HCT116 (cell line): ENCODE measurements around the gene FBXL17. TPM values are rescaled to one million over a fixed set of nuclear protein-coding genes. Genes with fewer than 3 reads are reported as not detected.

Source experiments
- ATAC-seq: fragments of 200-7000 bp; cut with Tn5 transposase; 2 replicates; pipeline ENCODE4 v1.9.1; 2020; ENCODE audit warnings: mild to moderate bottlenecking, moderate library complexity
- BruUV-seq: library from RNA; stranded (reverse); fragments of 400-500 nt; replicated peaks from 2 replicates; lab custom pipeline; 2021; lab: Mats Ljungman, UMichigan
- CTCF ChIA-PET: fragments of 300-600 bp; sonication (Branson Sonifier 250); formaldehyde crosslinking; loops from one replicate; lab custom pipeline; 2021; ENCODE audit warnings: antibody characterized with exemption; lab: Charles Lee
- POLR2A ChIA-PET: fragments of 300-600, 350-600 bp; sonication (Branson Sonifier 250); formaldehyde crosslinking; loops from one replicate; lab custom pipeline; 2021; ENCODE audit warnings: antibody characterized with exemption; lab: Charles Lee
- RAD21 ChIA-PET, 2 experiments: fragments of 300-600 bp; sonication (Branson Sonifier 250); formaldehyde crosslinking; loops; one replicate each; lab custom pipeline; 2023; ENCODE audit warnings: low total read pairs in 2 of 2; ENCODE audit not compliant: uncharacterized antibody in 2 of 2, unreplicated experiment in 2 of 2, low non-redundant PET in 1 of 2; lab: Charles Lee
- DNase-seq: peaks from one replicate; pipeline ENCODE4 v3.0.0-alpha.2; 2010; ENCODE audit warnings: low read depth, low spot score
- H2AFZ ChIP-seq: fragments of 200-600 bp; shearing (Covaris generic), sonication (generic); 2 replicates; pipeline ENCODE4 v1.6.1; 2017; ENCODE audit warnings: low read depth, mixed run types, mixed read lengths, antibody characterized with exemption, low read length; ENCODE audit not compliant: poor library complexity, severe bottlenecking
- H3K27ac ChIP-seq: 2 replicates; pipeline ENCODE4 v1.5.1; 2012; ENCODE audit warnings: low read depth, low read length
- H3K27me3 ChIP-seq: fragments of 200-600 bp; sonication (generic); 2 replicates; pipeline ENCODE4 v1.6.1; 2016; ENCODE audit warnings: mixed run types, low read length, mixed read lengths; ENCODE audit not compliant: insufficient read depth
- H3K36me3 ChIP-seq, 2 experiments: fragments of 200-500 bp in 1 of 2; fragments of 200-600 bp in 1 of 2; sonication (Bioruptor generic) in 1 of 2; sonication (generic) in 1 of 2; 2 replicates each; pipeline versions ENCODE4 v1.5.1 to v1.6.1; 2014 to 2016; ENCODE audit warnings: low read length in 2 of 2, inconsistent platforms in 1 of 2, mixed read lengths in 1 of 2, mixed run types in 1 of 2; ENCODE audit not compliant: insufficient read depth in 2 of 2, control insufficient read depth in 1 of 2
- H3K4me1 ChIP-seq, 2 experiments: fragments of 200-600 bp in 1 of 2; sonication (generic) in 1 of 2; 2 replicates each; pipeline versions ENCODE4 v1.5.1 to v1.6.1; 2012 to 2017; ENCODE audit warnings: low read length in 2 of 2, inconsistent platforms in 1 of 2, mild to moderate bottlenecking in 1 of 2, mixed read lengths in 1 of 2, mixed run types in 1 of 2, moderate library complexity in 1 of 2; ENCODE audit not compliant: insufficient read depth in 2 of 2, control insufficient read depth in 1 of 2
- H3K4me2 ChIP-seq: fragments of 200-600 bp; sonication (generic); 2 replicates; pipeline ENCODE4 v1.6.1; 2017; ENCODE audit warnings: mixed run types, low read length, mixed read lengths
- H3K4me3 ChIP-seq, 2 experiments: fragments of 200-600 bp in 1 of 2; sonication (generic) in 1 of 2; replicated peaks in 1 of 2; 2 replicates each; pipeline ENCODE4 v1.5.1; 2011 to 2016; ENCODE audit warnings: low read length in 2 of 2, control low read depth in 1 of 2, low read depth in 1 of 2, mild to moderate bottlenecking in 1 of 2, mixed read lengths in 1 of 2, mixed run types in 1 of 2
- H3K79me2 ChIP-seq: fragments of 200-600 bp; sonication (generic); 2 replicates; pipeline ENCODE4 v1.6.1; 2017; ENCODE audit warnings: mild to moderate bottlenecking, mixed run types, low read length, moderate library complexity, mixed read lengths; ENCODE audit not compliant: insufficient read depth
- H3K9ac ChIP-seq: fragments of 200-600 bp; sonication (generic); 2 replicates; pipeline ENCODE4 v1.6.1; 2016; ENCODE audit warnings: low read length, mixed read lengths
- H3K9me2 ChIP-seq: fragments of 200-600 bp; sonication (generic), shearing (Covaris generic); 2 replicates; pipeline ENCODE4 v1.6.1; 2017; ENCODE audit warnings: mixed run types, mild to moderate bottlenecking, moderate library complexity; ENCODE audit not compliant: insufficient read depth
- H3K9me3 ChIP-seq, 2 experiments: fragments of 200-500 bp in 1 of 2; fragments of 200-600 bp in 1 of 2; sonication (Bioruptor generic) in 1 of 2; sonication (generic) in 1 of 2; 2 replicates each; pipeline ENCODE4 v1.6.1; 2014 to 2017; ENCODE audit warnings: low read length in 2 of 2, mixed read lengths in 2 of 2, inconsistent platforms in 1 of 2, low read depth in 1 of 2, mild to moderate bottlenecking in 1 of 2, mixed run types in 1 of 2, moderate library complexity in 1 of 2; ENCODE audit not compliant: control insufficient read depth in 1 of 2, insufficient read depth in 1 of 2
- H4K20me1 ChIP-seq: fragments of 200-600 bp; sonication (generic), shearing (Covaris generic); 2 replicates; pipeline ENCODE4 v1.6.1; 2017; ENCODE audit warnings: mixed run types, mild to moderate bottlenecking, moderate library complexity; ENCODE audit not compliant: insufficient read depth
- CBX3 ChIP-seq: IDR thresholded peaks from 2 replicates; pipeline ENCODE4 v1.6.1; 2012; ENCODE audit warnings: low read depth
- EZH2 ChIP-seq: fragments of 200-600 bp; sonication (generic); IDR thresholded peaks from 2 replicates; pipeline ENCODE4 v1.6.1; 2017; ENCODE audit warnings: antibody characterized with exemption, mixed run types
- REST ChIP-seq: IDR thresholded peaks from 2 replicates; pipeline ENCODE4 v1.6.1; 2012; ENCODE audit warnings: low read depth
- SIN3A ChIP-seq: IDR thresholded peaks from 2 replicates; pipeline ENCODE4 v1.6.1; 2012; ENCODE audit warnings: low read depth
- SP1 ChIP-seq: IDR thresholded peaks from 2 replicates; pipeline ENCODE4 v1.6.1; 2012; ENCODE audit warnings: low read depth
- ZFX ChIP-seq: fragments of 450-650 bp; IDR thresholded peaks from 2 replicates; pipeline ENCODE4 v1.6.1; 2017
- intact Hi-C: fragments of 100-400 bp; cut with micrococcal nuclease; formaldehyde crosslinking; loops from 2 replicates; pipeline ENCODE4 v1.10.0; 2022
- total RNA-seq: library from RNA; stranded (reverse); gene quantifications from one replicate; pipeline ENCODE4 v1.2.1, GENCODE V29; 2021; ENCODE audit not compliant: unreplicated experiment

The FBXL17 gene
- total RNA-seq, 1 experiment from 2014 or later: 9.4 TPM

GRCh38 chr5:108118813-108119514 is 262.9 kb downstream of the FBXL17 start:
- Histone ChIP-seq H3K27ac (no peak overlapping the region), H3K4me3 (no peak overlapping the region), H3K36me3 (no peaks in the 10 kb centered on the region), H3K27me3 (no peaks in the 10 kb centered on the region), H3K79me2 (no peaks in the 10 kb centered on the region), H3K9me3 (no peaks in the 10 kb centered on the region), H3K9ac (no peak overlapping the region), H3K4me2 (no peak overlapping the region), H3K9me2 (no peaks in the 10 kb centered on the region), H3K4me1 (no peaks in the 10 kb centered on the region), H2AFZ (no peak overlapping the region), H4K20me1 (no peaks in the 10 kb centered on the region)
- ChIA-PET RAD21 (no interaction called here), POLR2A (no interaction called here), CTCF (no interaction called here)
- no peak for DNase-seq
- intact Hi-C loops: no loop called here
- TF ChIP-seq ZFX (no peak), SP1 (no peak), CBX3 (no peak), EZH2 (no peak), SIN3A (no peak), REST (no peak)
- BruUV-seq: no TSS peak
- ATAC-seq: no peak
